DMS 273 treated with DMSO at 0.1 percent for 48 hours (cell line): ENCODE measurements around the gene CLMN.

ENCODE experiments used
- DNase-seq: peaks from one replicate; lab custom pipeline; 2025; lab: John Stamatoyannopoulos, UW

The CLMN gene

DNA sequence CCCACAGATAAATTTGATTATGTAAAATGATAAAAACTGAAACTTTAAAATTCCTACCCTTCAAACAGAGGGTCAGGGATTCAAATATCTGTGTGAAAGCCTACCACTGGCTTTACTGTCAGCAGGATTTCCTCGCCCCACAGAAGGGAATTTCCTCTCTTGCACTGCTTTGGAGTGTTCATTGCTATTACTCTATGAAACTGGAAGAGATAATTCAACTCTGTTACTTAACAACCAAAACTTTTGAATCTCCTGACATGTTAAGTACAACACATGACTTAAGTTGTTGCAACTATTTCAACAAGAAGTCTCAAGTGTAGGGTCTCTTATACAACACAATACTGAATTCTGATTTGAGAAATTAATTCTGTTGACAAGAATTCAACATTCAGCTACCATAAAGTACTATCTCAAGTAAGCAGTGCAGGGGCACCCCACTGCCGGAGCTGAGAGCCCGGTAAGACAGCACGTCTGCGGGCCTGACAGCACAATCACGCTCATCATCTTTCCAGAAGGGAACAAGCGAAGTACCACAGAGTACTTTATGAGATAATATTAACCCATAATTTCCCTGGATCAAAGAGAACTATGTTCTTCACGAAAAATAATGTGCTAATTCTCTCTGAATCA is 185.3 kb downstream of the CLMN start:
- DNase-seq = no peak

DNA sequence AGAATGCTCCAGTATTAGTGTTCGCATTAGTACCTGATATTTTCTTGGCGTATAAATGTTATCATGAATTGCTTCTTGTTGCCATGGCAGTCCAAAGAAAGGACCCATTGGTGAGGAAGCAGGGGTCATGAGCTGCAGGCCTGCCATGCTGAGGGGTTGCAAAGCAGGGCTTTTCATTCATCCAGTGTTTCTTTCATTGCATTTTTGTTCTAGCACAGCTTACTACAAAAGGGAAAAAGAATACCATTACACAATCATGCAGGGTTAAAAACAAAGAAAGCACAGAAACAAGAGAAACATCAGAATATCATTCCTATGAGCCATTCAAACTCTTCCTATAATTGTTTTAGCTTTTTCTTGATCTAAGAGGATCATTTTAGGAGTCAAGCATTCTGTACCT is 186.4 kb downstream of the CLMN start:
- DNase-seq = no peak

DNA sequence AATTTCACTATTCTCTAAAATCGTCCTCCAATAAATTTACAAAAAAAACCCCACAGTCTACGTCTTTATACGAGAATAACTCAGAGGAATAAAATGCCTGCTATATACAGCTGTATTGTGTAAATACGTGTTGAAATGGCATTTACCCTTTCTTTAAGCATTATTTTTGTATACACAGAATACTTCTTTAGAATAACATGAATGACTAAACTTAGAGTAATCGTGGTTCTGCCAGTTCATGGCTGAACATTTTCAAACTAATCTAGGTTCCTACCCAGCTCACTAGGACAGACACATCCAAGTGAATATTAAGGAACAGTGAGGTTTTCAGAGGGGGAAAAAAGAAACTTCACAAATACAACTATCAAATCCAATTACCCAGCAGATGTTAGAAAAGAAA is 186.9 kb downstream of the CLMN start:
- DNase-seq = no peak
